ENCODE data around the gene LTBP3. TPM values are rescaled to one million over a fixed set of nuclear protein-coding genes. Genes with fewer than 3 reads are reported as not detected.
A peak's percentile ranks its signal among the peaks of the same experiment; 100 is the strongest.

LTBP3 gene
- total and polyA plus RNA-seq, 2 experiments from 2014 or later, result 53.7 to 85.3 TPM

DNA sequence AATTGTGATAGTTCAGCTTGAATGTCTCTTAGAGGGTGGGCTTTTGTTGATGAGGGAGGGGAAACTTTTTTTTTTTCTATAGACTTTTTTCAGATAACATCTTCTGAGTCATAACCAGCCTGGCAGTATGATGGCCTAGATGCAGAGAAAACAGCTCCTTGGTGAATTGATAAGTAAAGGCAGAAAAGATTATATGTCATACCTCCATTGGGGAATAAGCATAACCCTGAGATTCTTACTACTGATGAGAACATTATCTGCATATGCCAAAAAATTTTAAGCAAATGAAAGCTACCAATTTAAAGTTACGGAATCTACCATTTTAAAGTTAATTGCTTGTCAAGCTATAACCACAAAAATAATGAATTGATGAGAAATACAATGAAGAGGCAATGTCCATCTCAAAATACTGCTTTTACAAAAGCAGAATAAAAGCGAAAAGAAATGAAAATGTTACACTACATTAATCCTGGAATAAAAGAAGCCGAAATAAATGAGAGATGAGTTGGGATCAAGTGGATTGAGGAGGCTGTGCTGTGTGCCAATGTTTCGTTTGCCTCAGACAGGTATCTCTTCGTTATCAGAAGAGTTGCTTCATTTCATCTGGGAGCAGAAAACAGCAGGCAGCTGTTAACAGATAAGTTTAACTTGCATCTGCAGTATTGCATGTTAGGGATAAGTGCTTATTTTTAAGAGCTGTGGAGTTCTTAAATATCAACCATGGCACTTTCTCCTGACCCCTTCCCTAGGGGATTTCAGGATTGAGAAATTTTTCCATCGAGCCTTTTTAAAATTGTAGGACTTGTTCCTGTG is 55.4 kb downstream of the LTBP3 start:
- Histone ChIP-seq H3K79me2 (peaks cover 86% of the 10 kb centered on the region), H3K9me2 (replicated peaks; ENCODE audit: insufficient read depth) (no peaks in the 10 kb centered on the region), H3K4me3 (peak overlapping the region; percentile 74), H3K36me3 (replicated peaks; ENCODE audit: insufficient read depth, low read depth) (peaks cover 30% of the 10 kb centered on the region), H3K4me1 (ENCODE audit: insufficient read depth) (no peaks in the 10 kb centered on the region), H4K20me1 (ENCODE audit: insufficient read depth, poor library complexity, severe bottlenecking) (peaks cover 80% of the 10 kb centered on the region), H3K4me2 (peak overlapping the region; percentile 87), H3K27ac (peak overlapping the region; percentile 99), H3K27me3 (no peaks in the 10 kb centered on the region), H2AFZ (no peak overlapping the region), H3K9me3 (ENCODE audit: low read depth) (no peaks in the 10 kb centered on the region)
- WGBS (ENCODE audit: low lambda C conversion rate, missing lambda C conversion rate), result 1% methylated on average over 6 of the region's 6 CpGs
- peak; percentile 31 for DNase-seq (ENCODE audit: low spot score)
- TF ChIP-seq EZH2phosphoT487 (IDR thresholded peaks at IDR 0.05; ENCODE audit: low read depth, severe bottlenecking, unreplicated experiment) (peak; percentile 39), EZH2 (IDR thresholded peaks at IDR 0.05; ENCODE audit: borderline replicate concordance) (no peak)

DNA sequence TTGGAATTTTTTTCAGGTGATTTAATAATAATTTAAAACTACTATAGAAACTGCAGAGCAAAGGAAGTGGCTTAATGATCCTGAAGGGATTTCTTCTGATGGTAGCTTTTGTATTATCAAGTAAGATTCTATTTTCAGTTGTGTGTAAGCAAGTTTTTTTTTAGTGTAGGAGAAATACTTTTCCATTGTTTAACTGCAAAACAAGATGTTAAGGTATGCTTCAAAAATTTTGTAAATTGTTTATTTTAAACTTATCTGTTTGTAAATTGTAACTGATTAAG is 55.9 kb downstream of the LTBP3 start:
- peaks cover 87% of the 10 kb centered on the region for H3K79me2 ChIP-seq
- no peak overlapping the region for H2AFZ ChIP-seq
- peak overlapping the region; percentile 99 for H3K27ac ChIP-seq
- H3K9me3 ChIP-seq (ENCODE audit: low read depth), result no peaks in the 10 kb centered on the region
- peak overlapping the region; percentile 87 for H3K4me2 ChIP-seq
- peak overlapping the region; percentile 74 for H3K4me3 ChIP-seq
- DNase-seq (ENCODE audit: low spot score), result no peak
- peaks cover 30% of the 10 kb centered on the region for H3K36me3 ChIP-seq (replicated peaks; ENCODE audit: insufficient read depth, low read depth)
- no peaks in the 10 kb centered on the region for H3K4me1 ChIP-seq (ENCODE audit: insufficient read depth)
- H3K9me2 ChIP-seq (replicated peaks; ENCODE audit: insufficient read depth), result no peaks in the 10 kb centered on the region
- no peak for TF ChIP-seq EZH2phosphoT487 (IDR thresholded peaks at IDR 0.05; ENCODE audit: low read depth, severe bottlenecking, unreplicated experiment)
- TF ChIP-seq, protein P1, sequence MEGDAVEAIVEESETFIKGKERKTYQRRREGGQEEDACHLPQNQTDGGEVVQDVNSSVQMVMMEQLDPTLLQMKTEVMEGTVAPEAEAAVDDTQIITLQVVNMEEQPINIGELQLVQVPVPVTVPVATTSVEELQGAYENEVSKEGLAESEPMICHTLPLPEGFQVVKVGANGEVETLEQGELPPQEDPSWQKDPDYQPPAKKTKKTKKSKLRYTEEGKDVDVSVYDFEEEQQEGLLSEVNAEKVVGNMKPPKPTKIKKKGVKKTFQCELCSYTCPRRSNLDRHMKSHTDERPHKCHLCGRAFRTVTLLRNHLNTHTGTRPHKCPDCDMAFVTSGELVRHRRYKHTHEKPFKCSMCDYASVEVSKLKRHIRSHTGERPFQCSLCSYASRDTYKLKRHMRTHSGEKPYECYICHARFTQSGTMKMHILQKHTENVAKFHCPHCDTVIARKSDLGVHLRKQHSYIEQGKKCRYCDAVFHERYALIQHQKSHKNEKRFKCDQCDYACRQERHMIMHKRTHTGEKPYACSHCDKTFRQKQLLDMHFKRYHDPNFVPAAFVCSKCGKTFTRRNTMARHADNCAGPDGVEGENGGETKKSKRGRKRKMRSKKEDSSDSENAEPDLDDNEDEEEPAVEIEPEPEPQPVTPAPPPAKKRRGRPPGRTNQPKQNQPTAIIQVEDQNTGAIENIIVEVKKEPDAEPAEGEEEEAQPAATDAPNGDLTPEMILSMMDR (IDR thresholded peaks at IDR 0.05; ENCODE audit: poor library complexity), result no peak
- no peak for TF ChIP-seq EZH2 (IDR thresholded peaks at IDR 0.05; ENCODE audit: borderline replicate concordance)
- H3K27me3 ChIP-seq, result no peaks in the 10 kb centered on the region
- peaks cover 80% of the 10 kb centered on the region for H4K20me1 ChIP-seq (ENCODE audit: insufficient read depth, poor library complexity, severe bottlenecking)

DNA sequence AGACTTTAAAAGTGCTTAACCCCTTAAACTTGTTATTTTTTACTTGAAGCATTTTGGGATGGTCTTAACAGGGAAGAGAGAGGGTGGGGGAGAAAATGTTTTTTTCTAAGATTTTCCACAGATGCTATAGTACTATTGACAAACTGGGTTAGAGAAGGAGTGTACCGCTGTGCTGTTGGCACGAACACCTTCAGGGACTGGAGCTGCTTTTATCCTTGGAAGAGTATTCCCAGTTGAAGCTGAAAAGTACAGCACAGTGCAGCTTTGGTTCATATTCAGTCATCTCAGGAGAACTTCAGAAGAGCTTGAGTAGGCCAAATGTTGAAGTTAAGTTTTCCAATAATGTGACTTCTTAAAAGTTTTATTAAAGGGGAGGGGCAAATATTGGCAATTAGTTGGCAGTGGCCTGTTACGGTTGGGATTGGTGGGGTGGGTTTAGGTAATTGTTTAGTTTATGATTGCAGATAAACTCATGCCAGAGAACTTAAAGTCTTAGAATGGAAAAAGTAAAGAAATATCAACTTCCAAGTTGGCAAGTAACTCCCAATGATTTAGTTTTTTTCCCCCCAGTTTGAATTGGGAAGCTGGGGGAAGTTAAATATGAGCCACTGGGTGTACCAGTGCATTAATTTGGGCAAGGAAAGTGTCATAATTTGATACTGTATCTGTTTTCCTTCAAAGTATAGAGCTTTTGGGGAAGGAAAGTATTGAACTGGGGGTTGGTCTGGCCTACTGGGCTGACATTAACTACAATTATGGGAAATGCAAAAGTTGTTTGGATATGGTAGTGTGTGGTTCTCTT is 56.5 kb downstream of the LTBP3 start:
- Histone ChIP-seq H3K27ac (peak overlapping the region; percentile 99), H4K20me1 (ENCODE audit: insufficient read depth, poor library complexity, severe bottlenecking) (peaks cover 77% of the 10 kb centered on the region), H3K4me3 (peak overlapping the region; percentile 74), H3K9me3 (ENCODE audit: low read depth) (no peaks in the 10 kb centered on the region), H3K9me2 (replicated peaks; ENCODE audit: insufficient read depth) (no peaks in the 10 kb centered on the region), H2AFZ (no peak overlapping the region), H3K4me2 (peak overlapping the region; percentile 87), H3K79me2 (peaks cover 90% of the 10 kb centered on the region), H3K36me3 (replicated peaks; ENCODE audit: insufficient read depth, low read depth) (peaks cover 30% of the 10 kb centered on the region), H3K4me1 (ENCODE audit: insufficient read depth) (peaks cover 4% of the 10 kb centered on the region), H3K27me3 (no peaks in the 10 kb centered on the region)
- TF ChIP-seq EZH2phosphoT487 (IDR thresholded peaks at IDR 0.05; ENCODE audit: low read depth, severe bottlenecking, unreplicated experiment) (peak; percentile 29), EZH2 (IDR thresholded peaks at IDR 0.05; ENCODE audit: borderline replicate concordance) (no peak)
- TF ChIP-seq, protein P1 (IDR thresholded peaks at IDR 0.05; ENCODE audit: poor library complexity), result no peak
- peak; percentile 38 for DNase-seq (ENCODE audit: low spot score)
- 0% methylated on average over 3 of the region's 3 CpGs for WGBS (ENCODE audit: low lambda C conversion rate, missing lambda C conversion rate)

DNA sequence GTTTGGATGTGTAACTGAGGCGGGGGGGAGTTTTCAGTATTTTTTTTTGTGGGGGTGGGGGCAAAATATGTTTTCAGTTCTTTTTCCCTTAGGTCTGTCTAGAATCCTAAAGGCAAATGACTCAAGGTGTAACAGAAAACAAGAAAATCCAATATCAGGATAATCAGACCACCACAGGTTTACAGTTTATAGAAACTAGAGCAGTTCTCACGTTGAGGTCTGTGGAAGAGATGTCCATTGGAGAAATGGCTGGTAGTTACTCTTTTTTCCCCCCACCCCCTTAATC is 57.0 kb downstream of the LTBP3 start:
- Histone ChIP-seq H3K9me2 (replicated peaks; ENCODE audit: insufficient read depth) (no peaks in the 10 kb centered on the region), H2AFZ (no peak overlapping the region), H3K27me3 (no peaks in the 10 kb centered on the region), H3K27ac (peak overlapping the region; percentile 99), H3K36me3 (replicated peaks; ENCODE audit: insufficient read depth, low read depth) (peaks cover 30% of the 10 kb centered on the region), H3K4me1 (ENCODE audit: insufficient read depth) (peaks cover 10% of the 10 kb centered on the region), H3K4me2 (peak overlapping the region; percentile 87), H3K79me2 (peaks cover 91% of the 10 kb centered on the region), H3K9me3 (ENCODE audit: low read depth) (no peaks in the 10 kb centered on the region), H3K4me3 (peak overlapping the region; percentile 74), H4K20me1 (ENCODE audit: insufficient read depth, poor library complexity, severe bottlenecking) (peaks cover 71% of the 10 kb centered on the region)
- DNase-seq (ENCODE audit: low spot score), result no peak
- WGBS (ENCODE audit: low lambda C conversion rate, missing lambda C conversion rate), result 0% methylated on average over 2 of the region's 2 CpGs
- TF ChIP-seq, protein P1 (IDR thresholded peaks at IDR 0.05; ENCODE audit: poor library complexity), result no peak
- TF ChIP-seq EZH2phosphoT487 (IDR thresholded peaks at IDR 0.05; ENCODE audit: low read depth, severe bottlenecking, unreplicated experiment) (no peak), EZH2 (IDR thresholded peaks at IDR 0.05; ENCODE audit: borderline replicate concordance) (no peak)
